ENCODE data around the gene TATDN3. TPM values are rescaled to one million over a fixed set of nuclear protein-coding genes. Genes with fewer than 3 reads are reported as not detected.

The TATDN3 gene
- total RNA-seq, 1 experiment from 2014 or later, result 16.3 TPM

GRCh38 chr1:212752934-212753497, 38.7 kb upstream of the TATDN3 start (continued):
- TF ChIP-seq ZBTB33 (IDR thresholded peaks at IDR 0.05; ENCODE audit: extremely low read depth, insufficient replicate concordance, low read length) (no peak), ELF1 (IDR thresholded peaks at IDR 0.05; ENCODE audit: borderline replicate concordance, low read depth) (no peak)

- no peak overlapping the region for H3K4me3 ChIP-seq (replicated peaks in 1 of 2; ENCODE audit: low read depth in 1 of 2, low read length in 2 of 2)
- H3K27me3 ChIP-seq (ENCODE audit: insufficient read depth, low read length), result no peaks in the 10 kb centered on the region
- POLR2A ChIA-PET, result no interaction called here
- no peak overlapping the region for H3K27ac ChIP-seq (ENCODE audit: low read depth, low read length)
- DNase-seq (ENCODE audit: low read depth, low spot score) (no peak), ATAC-seq (no peak)
- no peaks in the 10 kb centered on the region for H3K9me3 ChIP-seq (ENCODE audit: control insufficient read depth in 1 of 2, insufficient read depth in 1 of 2, low read depth in 1 of 2, low read length in 2 of 2)
- H3K9ac ChIP-seq (ENCODE audit: low read length), result no peak overlapping the region
- H3K79me2 ChIP-seq (ENCODE audit: insufficient read depth, low read length), result peaks cover 21% of the 10 kb centered on the region; the same call in 1 of the 2 replicates
- no peaks in the 10 kb centered on the region for H3K9me2 ChIP-seq (ENCODE audit: insufficient read depth)
- TF ChIP-seq CTCF (IDR thresholded peaks at IDR 0.05 in 2 of 3, conservative IDR thresholded peaks at IDR 0.05 in 1 of 3; ENCODE audit: borderline replicate concordance in 1 of 3, insufficient read depth in 1 of 3, low read depth in 2 of 3, low read length in 2 of 3), result no peak
- no peak for TF ChIP-seq FOSL1 (IDR thresholded peaks at IDR 0.05; ENCODE audit: low read depth)
- TF ChIP-seq CBX3 (IDR thresholded peaks at IDR 0.05; ENCODE audit: low read depth), result no peak
- TF ChIP-seq MAX (IDR thresholded peaks at IDR 0.05), result no peak
- no peak for TF ChIP-seq POLR2AphosphoS5 (IDR thresholded peaks at IDR 0.05; ENCODE audit: low read depth, low read length)
- no peak for TF ChIP-seq POLR2A (IDR thresholded peaks at IDR 0.05; ENCODE audit: borderline replicate concordance, extremely low read depth, insufficient read depth, insufficient read length)
- TF ChIP-seq SP1 (IDR thresholded peaks at IDR 0.05; ENCODE audit: low read depth), result no peak
- no peak for TF ChIP-seq TCF7L2 (IDR thresholded peaks at IDR 0.05; ENCODE audit: borderline replicate concordance, extremely low read depth, insufficient read depth, insufficient read length)
- no peak for TF ChIP-seq ZNF274 (IDR thresholded peaks at IDR 0.05; ENCODE audit: low read depth, low read length)
- no peak for TF ChIP-seq EGR1 (IDR thresholded peaks at IDR 0.05; ENCODE audit: low read depth)
- TF ChIP-seq ATF3 (IDR thresholded peaks at IDR 0.05), result no peak
- TF ChIP-seq JUND (IDR thresholded peaks at IDR 0.05), result no peak
- peaks cover 0 to 6% of the 10 kb centered on the region in 2 experiments; a peak in 3 of 4 replicates for H3K4me1 ChIP-seq (ENCODE audit: control insufficient read depth in 1 of 2, insufficient read depth in 2 of 2, low read length in 2 of 2)
- intact Hi-C loops (cut with micrococcal nuclease), result loop anchor here (5.0 kb wide), 1 partner anchor 244 kb away; no protein-coding TSS in a partner anchor
- no TSS peak for BruUV-seq (replicated peaks)
- no peaks in the 10 kb centered on the region for H3K36me3 ChIP-seq (ENCODE audit: control insufficient read depth in 1 of 2, insufficient read depth in 2 of 2, low read length in 2 of 2)
- H2AFZ ChIP-seq (ENCODE audit: low read depth, low read length, poor library complexity, severe bottlenecking), result no peak overlapping the region
- RAD21 ChIA-PET (ENCODE audit: low non-redundant PET in 1 of 2, low total read pairs in 2 of 2, uncharacterized antibody in 2 of 2, unreplicated experiment in 2 of 2), result no interaction called here
- no peak overlapping the region for H3K4me2 ChIP-seq (ENCODE audit: low read length)
- no peaks in the 10 kb centered on the region for H4K20me1 ChIP-seq (ENCODE audit: insufficient read depth)
- CTCF ChIA-PET, result no interaction called here
Observed at GRCh38 chr1:212753749-212754148, 37.9 kb upstream of the TATDN3 start.
